HG02642 (cell line): ENCODE measurements around the gene MAB21L4.

Experiments
- ATAC-seq: cut with Tn5 transposase; IDR thresholded peaks from one replicate; pipeline ENCODE4 v1.9.1; 2021; ENCODE audit warnings: mild to moderate bottlenecking; ENCODE audit not compliant: unreplicated experiment, poor library complexity

Gene MAB21L4

DNA sequence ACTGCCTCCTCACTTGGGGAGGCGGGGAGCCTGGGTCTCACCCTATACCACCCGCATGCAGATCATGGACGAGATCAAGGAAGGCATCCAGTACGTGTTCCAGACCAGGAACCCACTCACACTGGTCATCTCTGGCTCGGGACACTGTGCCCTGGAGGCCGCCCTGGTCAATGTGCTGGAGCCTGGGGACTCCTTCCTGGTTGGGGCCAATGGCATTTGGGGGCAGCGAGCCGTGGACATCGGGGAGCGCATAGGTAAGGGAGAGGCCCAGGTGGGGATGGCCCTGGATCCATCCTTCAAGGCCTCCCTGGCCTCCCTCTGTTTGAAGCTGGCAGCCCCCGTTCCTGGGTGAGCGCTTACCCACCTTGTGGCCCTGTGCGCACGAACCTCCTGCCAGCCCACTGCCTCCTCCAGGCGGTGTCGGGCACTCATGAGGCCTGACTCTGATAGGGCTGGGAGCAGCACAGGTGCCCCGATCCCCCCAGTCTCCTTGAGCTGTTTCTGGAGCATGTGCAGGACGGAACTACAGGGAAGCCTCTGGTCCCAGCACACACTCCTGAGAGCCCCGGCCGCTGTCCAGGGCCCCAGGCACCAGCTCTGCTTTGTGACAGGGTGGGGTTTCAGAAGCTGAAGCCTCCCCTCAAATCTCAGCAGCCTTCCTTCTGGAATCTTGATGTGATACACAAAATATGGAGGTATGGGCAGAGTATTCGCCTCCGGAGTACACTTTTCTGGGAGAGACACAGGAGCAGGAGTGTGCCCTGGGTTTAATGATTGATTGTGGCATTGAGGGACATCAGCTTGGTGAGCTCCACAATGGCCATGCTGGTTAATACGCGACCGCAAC is 26.6 kb downstream of the MAB21L4 start:
- no peak for ATAC-seq

DNA sequence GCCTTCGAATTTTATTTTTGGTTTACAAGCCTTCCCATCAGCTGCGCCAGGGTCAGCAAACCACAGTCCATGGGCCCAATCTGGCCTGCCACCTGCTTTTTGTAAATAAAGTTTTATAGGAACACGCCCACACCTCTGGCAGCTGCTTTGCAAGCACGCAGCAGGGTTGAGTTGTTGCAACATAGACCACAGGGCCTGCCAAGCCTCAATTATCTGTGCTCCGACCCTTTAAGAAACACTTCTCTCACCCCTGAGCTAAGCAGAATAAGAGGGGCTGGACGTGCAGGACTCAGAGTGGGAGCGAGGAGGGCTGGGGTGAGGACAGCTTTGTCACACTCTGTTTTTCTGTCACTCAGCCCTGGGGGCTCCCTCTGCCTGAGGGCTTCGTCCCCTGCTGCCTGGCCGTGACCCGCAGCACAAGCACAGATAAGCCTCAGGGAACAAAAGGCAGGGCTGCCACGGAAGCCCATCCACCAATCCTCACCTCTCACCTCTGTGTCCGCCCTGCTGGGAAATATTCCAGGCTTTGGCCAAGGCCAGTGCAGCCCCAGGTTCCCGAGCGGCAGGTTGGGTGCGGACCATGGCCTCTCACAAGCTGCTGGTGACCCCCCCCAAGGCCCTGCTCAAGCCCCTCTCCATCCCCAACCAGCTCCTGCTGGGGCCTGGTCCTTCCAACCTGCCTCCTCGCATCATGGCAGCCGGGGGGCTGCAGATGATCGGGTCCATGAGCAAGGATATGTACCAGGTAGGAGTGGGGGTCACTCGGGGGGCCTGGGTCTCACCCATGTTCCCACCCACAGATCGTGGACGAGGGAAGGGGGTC is 27.5 kb downstream of the MAB21L4 start, which contains the start of gene AGXT:
Gene AGXT, plus strand, starts transcription at position 539 of the 823 bp plus-strand sequence. Its CDS starts 42 bp downstream, at position 581.
- no peak for ATAC-seq

DNA sequence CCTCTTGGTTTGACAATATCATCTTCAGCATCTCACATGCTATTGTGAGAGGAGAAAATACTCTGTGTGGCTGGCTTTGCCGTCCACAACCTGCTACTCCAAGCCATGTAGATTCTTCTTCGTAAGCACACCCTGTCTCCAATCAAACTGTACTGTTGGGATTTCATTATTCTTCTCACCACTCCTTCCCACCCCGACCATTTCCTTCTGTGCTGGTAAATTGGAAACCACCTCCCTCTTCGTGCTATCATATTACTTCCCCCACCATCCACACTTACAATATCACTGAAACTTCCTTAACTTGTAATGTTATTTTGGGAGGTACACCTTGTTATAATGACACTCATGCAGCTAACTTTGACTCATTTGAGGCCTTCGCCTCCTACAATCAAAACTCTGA is 30.6 kb downstream of the MAB21L4 start:
- no peak for ATAC-seq

DNA sequence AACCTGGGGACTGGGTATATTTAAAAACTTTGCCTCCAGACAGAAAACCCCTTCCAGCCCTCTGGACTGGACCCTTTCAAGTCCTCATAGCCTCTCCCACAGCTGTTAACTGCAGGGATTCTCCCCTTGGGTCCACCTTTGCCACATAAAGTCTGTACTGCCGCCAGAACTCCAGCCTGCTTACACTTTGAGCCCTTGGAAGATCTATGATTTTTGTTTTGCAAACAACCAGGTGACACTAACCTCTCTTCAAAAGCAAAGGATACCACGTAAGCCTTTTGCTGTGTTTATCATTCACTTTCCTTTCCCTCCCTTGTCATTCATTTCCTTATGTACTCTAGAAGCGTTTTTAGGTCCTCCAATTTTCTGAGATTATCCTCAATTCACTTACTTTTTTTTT is 31.5 kb downstream of the MAB21L4 start:
- ATAC-seq = no peak

DNA sequence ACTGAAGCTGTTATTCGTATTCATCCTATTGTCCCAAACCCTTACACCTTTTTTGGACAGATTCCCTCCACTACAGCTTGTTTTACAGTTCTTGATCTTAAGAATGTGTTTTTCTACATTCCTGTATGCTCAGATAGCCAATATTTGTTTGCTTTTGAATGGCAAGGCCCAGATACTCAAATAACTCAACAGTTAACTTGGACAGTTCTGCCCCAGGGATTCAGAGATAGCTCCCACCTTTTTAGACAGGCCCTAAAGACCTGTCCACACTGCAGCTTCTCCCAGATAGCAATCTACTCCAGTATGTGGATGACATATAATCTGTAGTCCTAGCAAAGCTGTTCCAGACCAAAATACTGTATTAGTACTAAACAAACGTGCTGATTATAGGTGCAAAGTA is 34.4 kb downstream of the MAB21L4 start:
- no peak for ATAC-seq

DNA sequence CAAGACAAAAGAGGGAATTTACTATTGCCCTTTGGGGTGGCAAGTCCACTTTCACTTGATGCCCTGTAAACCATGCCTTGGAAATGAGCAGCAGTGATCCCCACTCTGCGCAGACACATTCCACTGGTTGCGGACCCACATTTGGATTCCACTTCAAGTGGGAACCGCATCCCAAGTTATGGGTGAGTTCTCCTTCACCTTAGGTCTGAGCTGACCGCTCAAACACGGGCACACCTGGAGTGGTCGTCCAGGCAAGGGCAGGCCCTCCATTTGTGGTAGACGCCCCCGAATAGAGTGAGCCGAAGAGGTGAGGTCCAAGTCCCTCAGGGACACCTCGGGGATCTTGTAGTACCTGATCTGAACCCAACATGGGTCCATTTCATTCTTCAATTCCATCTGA is 37.1 kb downstream of the MAB21L4 start:
- ATAC-seq = no peak

DNA sequence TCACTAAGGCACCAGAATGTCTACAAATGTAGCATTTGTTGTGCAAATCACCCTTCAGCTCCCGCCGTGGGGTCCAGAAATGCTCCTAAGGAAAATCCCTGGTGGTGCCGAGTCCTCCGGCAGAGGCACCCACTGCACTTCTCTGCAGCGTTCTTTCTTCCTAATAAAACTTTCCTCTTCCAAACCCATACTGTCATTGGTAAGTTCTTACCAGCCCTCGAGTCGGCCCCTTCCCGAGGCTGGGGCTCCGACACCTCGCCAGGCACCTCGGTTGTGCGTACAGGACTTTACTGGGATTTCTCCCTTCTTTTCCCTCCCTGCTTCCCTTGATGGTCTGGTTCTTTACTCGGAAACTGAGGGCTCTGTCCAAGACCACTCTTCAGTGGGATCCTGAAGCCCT is 37.6 kb downstream of the MAB21L4 start:
- ATAC-seq = no peak

DNA sequence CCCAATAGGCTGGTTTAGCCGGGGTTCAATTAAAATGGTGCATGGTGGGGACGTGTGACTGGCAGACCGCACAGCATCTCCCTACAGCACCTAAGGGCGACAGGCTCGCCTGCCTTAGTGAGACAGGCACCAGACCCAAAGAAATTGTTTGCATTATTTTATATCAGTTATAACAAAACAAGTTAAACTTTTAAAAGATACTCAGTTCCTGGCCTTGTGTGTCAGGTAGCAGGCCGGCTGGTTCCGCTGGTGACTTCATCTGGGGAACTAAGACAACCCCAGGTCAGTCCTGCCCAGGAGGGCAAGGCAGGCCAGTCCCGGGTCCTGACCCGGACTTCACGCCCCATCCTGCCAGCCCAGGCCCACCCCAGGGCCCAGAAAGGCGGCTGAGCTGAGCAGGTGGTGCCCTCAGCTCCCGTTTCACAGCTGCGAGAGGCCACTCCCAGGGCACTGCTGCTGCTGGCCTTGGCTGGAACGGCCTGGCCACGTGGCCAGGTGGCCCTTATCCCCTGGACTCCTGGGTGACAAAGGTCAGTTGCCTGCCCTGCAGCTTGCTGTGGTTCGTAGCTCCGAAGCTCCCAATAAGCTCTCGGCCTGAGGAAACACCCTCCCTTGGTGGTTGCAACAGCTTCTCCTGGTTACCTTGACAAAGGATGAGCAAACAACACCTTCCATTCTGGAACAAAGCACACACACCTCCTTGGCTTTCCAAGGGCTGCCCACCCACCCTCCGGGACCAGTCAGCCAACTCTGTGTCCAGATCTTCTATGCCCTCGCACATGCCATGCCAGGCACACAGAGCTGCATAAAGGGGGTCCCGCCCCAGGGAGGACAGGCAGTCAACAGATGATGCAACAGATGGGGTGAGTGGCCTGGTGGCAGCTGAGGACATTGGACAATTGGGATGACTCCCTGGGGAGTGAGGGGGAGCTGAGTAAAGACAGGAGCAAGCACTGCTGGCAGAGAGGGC is 38.6 kb downstream of the MAB21L4 start:
- no peak for ATAC-seq

DNA sequence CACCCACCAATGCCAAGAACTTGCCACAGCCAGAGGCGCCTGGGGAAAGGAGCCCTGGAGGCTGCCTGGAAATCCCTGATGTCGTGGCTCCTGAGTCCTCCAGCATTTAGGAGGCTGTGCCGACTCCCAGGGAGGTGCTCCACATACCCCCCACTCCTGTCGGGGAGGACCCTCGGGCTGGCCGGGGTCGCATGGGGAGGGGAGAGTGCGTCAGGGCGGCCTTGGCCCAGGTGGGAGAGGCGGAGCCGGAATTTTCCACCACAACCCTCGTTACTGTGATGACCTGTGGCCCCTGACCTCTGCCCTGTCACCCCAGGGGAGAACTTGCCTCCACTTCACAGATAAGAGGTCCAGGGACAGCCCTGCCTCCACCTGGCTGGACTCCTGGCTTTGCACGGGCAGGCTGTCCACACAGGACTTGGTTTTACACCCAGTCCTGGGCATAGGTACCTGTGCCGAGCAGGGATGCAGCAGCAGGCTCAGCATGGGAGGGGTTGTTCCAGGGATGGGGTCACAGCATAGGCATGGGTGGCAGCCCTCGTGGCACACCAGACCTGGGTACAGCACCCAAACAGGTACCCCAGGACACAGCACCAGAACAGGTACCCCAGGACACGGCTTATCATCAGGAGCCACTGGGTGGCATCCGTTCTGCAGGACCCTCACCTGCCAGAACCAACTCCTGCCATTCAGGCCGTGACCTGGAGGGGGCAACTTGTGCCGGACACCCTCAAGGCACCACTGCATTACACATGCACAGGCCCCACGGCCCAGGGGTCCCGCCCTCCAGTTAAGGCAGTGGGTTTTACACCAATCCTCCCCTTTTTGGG is 39.6 kb downstream of the MAB21L4 start:
- ATAC-seq = no peak

DNA sequence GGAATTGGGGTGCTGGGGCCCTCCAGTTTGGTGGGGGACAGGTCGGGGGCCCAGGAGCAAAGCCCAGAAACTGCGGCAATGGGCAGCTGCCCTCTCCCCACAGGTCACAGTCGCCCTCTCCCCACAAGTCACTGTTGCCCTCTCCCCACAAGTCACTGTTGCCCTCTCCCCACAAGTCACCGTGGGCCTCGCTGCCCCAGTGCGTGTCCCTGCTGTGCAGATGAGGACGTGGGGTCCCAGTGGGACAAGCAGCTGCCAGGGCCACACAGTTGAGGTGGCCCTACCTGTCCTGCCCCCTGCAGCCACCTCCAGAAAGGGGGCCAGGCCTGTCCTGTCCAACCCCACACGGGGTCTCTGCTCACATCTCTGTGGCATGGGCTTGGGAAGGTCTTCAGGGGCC is 40.3 kb downstream of the MAB21L4 start:
- ATAC-seq = no peak

DNA sequence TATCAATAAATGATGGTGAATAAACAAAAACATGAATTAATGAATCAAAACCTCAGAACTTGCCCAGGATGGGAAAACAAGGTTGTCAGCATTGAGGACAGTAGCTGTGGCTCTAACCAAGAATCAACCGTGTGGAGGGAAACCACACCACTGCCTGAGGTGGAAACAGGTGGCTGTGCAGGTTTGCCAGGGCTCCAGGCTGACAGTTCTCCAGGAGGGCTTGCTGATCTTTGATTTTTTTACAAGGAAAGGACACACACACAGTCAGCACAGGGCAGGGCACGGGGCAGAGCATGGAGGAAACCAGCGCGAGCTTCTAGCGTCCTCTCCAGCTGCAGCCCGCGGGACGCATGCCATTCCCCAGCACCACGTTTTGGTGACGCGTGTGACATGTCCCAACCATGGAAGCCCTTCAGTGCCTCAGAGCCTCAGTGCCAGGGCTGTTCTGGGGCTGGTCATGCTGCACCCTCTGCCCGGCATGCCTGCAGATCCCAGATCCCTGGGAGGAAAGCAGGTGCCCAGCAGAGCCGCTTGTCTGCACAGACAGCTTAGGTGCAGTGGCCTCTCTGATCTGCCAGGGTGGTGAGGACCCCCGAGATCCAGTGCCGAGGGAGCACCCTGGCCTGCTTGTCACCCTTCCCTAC is 43.2 kb downstream of the MAB21L4 start:
- no peak for ATAC-seq

DNA sequence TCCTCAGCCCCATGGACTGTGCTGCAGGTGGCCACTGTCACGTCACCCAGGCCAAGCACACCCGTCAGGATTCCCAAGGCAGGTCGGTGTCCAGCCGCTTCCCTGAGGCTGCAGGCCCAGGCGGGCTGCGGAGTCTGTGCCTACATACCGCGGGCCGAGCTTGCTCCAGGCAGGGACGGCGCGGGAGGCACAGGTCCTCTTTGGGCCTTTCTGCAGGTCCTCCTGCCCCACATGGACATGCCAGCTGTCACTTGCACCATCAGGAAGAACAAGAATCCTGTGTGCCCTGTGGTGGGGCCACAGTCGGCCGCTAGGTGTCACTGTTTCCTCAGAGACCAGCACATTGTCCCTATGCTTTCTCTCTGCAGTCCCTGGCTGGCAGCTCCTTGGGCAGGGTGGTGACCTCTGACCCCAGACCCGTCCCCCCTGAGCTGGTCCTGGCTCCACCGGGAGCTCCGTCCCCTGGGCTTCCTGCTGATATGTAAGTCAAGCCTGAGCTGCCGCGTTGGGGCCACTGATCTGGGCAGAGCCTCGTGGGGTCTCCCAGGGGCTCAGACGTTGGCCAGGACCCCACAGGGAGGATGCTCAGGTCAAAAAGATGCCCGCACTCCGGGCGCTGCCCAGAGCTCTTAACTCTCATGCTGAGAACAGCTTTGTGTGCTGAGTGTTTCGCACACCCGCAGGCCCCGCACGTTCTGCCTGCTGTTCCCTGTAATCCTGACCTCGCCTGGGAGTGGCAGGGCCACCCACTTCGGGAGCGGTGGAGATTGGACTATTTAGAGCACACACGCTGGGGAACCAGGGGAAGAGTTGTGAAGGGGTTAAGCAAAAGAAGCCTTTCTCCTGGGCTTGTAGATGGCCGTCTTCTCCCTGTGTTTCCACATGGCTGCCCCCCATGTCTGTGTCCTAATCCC is 44.6 kb downstream of the MAB21L4 start:
- ATAC-seq = peak; percentile 55

DNA sequence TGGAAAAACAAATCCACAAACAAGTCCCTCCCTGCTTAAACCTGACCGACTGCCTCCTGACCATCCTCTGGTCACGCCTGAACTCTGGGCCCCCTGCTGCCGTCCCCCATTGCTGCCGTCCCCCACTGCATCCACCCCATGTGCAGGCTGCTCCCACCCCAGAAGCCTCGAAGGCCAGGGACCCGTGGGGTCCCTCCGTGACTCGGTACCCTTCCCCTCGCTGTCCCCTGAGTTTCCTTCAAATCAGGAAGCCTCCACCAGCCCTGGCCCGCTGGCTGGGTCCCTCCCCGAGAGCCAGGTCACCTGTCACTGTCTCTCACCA is 45.2 kb downstream of the MAB21L4 start:
- no peak for ATAC-seq

DNA sequence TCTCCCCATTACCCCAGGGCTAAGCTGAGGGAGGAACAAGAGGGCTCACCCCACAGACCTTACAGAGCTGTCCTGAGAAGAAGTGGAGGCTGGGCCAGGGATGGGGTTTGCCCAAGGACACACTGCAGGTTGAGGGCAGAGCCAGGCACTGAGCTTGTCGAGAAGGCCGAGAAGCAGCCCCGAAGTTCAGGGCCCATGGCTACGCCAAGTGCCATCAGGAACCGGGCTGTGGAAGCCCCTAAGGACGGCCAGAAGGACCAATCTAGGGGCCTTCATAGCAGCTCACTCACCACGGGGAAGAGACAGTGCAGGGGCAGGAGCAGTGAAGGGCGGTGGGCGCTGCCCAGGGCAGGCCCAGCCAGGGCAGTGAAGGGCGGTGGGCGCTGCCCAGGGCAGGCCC is 45.9 kb downstream of the MAB21L4 start:
- ATAC-seq = no peak

DNA sequence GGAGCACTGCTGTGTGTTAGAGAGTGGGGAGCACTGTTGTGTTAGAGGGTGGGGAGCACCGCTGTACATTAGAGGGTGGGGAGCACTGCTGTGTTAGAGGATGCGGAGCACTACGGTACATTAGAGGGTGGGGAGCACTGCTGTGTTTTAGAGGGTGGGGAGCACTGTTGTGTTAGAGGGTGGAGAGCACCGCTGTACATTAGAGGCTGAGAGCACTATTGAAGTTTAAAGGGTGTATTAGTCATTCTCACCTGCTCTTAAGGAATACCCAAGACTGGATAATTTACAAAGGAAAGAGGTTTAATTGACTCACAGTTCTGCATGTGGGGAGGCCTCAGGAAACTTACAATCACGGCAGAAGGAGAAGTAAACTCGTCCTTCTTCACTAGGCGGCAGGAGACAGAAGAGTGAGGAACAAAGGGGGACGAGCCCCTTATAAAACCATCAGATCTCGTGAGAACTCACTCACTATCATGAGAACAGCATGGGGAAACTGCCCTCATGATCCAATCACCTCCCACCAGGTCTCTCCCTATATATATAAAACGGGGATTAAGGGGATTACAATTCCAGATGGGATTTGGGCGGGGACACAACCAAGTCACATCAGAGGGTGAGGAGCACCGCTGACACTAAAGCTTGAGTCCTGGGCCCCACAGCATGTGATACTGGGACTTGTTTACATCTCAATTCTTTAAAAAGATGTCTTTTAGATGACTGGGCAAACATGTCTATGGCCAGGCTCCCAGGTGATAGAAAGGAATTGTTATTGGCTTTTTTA is 46.9 kb downstream of the MAB21L4 start:
- ATAC-seq = no peak

DNA sequence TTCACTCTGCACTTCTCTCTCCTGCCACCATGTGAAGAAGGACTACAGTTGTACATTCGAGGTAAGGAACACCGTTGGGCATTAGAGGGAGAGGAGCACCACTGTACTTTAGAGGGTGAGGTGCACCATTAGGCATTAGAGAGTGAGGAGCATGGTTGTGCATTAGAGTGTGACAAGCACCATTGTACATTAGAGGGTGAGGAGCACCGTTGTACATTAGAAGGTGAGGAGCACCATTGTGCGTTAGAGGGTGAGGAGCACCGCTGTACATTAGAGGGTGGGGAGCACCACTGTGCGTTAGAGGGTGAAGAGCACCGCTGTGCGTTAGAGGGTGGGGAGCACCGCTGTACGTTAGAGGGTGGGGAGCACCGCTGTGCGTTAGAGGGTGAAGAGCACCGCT is 48.1 kb downstream of the MAB21L4 start:
- ATAC-seq = no peak

DNA sequence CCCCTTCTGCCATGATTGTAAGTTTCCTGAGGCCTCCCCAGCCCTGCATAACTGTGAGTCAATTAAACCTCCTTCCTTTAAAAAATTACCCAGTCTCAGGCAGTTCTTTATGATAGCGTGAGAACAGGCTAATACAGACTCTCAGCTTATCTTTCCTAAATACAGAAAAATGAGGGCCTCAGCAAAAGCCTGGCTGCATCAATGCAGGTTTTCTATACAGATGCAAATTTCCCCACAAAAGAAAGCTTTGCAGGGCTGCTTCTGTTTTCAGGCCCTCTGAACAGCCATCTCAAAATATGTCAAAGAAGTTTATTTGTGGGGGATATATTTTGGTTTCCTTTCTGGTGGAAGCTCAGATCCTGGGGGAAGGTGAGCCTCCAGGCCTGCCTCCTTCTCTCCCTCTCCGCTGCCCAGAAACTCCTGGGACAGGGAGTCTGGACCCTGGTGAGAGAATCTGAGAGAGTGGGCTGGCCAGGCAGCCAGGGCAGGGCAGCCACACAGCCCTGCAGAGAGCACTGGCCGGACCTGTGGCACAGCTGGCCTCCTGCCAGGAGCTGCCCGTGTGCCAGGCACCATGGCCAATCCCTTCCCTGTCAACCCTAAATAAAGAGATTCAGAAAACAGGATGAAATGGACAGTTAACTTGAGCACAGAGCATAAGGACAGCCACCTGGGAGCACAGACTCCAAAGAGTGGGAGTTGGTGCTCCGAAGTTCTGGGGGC is 48.9 kb downstream of the MAB21L4 start:
- ATAC-seq = no peak
